ENCODE data around the gene EMP2.

Gene EMP2

GRCh38 chr16:10594312-10594950 lies 14.0 kb upstream of the EMP2 start:
- H3K4me3 ChIP-seq (ENCODE audit: low read depth in 1 of 2, low read length in 2 of 2): peak overlapping the region; percentile 1 to 10
- no peak overlapping the region for H3K27ac ChIP-seq (ENCODE audit: low read depth, low read length)
- H3K4me1 ChIP-seq (ENCODE audit: control insufficient read depth in 1 of 2, insufficient read depth in 2 of 2, low read length in 2 of 2): peaks cover 22 to 35% of the 10 kb centered on the region in 2 donors
- H3K9me3 ChIP-seq (ENCODE audit: control insufficient read depth in 1 of 2, low read length in 2 of 2): no peaks in the 10 kb centered on the region
- no peaks in the 10 kb centered on the region for H3K27me3 ChIP-seq (ENCODE audit: control insufficient read depth in 1 of 2, insufficient read depth in 2 of 2, low read length in 2 of 2)
- no peaks in the 10 kb centered on the region for H3K36me3 ChIP-seq (ENCODE audit: control insufficient read depth in 1 of 2, insufficient read depth in 2 of 2, low read length in 2 of 2)
- no peak overlapping the region for H3K9ac ChIP-seq (ENCODE audit: low read depth in 1 of 2, low read length in 2 of 2)

GRCh38 chr16:10592611-10593010 lies 12.2 kb upstream of the EMP2 start:
- Histone ChIP-seq H3K4me3 (ENCODE audit: low read depth in 1 of 2, low read length in 2 of 2) (no peak overlapping the region), H3K9ac (ENCODE audit: low read depth in 1 of 2, low read length in 2 of 2) (no peak overlapping the region), H3K27me3 (ENCODE audit: control insufficient read depth in 1 of 2, insufficient read depth in 2 of 2, low read length in 2 of 2) (no peaks in the 10 kb centered on the region), H3K9me3 (ENCODE audit: control insufficient read depth in 1 of 2, low read length in 2 of 2) (no peaks in the 10 kb centered on the region), H3K36me3 (ENCODE audit: control insufficient read depth in 1 of 2, insufficient read depth in 2 of 2, low read length in 2 of 2) (no peaks in the 10 kb centered on the region), H3K4me1 (ENCODE audit: control insufficient read depth in 1 of 2, insufficient read depth in 2 of 2, low read length in 2 of 2) (peaks cover 20 to 24% of the 10 kb centered on the region in 2 donors), H3K27ac (ENCODE audit: low read depth, low read length) (no peak overlapping the region)

- Histone ChIP-seq H3K27me3 (ENCODE audit: control insufficient read depth in 1 of 2, insufficient read depth in 2 of 2, low read length in 2 of 2) (no peaks in the 10 kb centered on the region), H3K9me3 (ENCODE audit: control insufficient read depth in 1 of 2, low read length in 2 of 2) (no peaks in the 10 kb centered on the region), H3K27ac (ENCODE audit: low read depth, low read length) (no peak overlapping the region), H3K4me3 (ENCODE audit: low read depth in 1 of 2, low read length in 2 of 2) (no peak overlapping the region), H3K36me3 (ENCODE audit: control insufficient read depth in 1 of 2, insufficient read depth in 2 of 2, low read length in 2 of 2) (no peaks in the 10 kb centered on the region), H3K4me1 (ENCODE audit: control insufficient read depth in 1 of 2, insufficient read depth in 2 of 2, low read length in 2 of 2) (peaks cover 7 to 8% of the 10 kb centered on the region in 2 donors), H3K9ac (ENCODE audit: low read depth in 1 of 2, low read length in 2 of 2) (no peak overlapping the region)
These were observed 9.9 kb upstream of the EMP2 start for GRCh38 chr16:10590342-10590741.

GRCh38 chr16:10589109-10589508 lies 8.7 kb upstream of the EMP2 start:
- H3K4me1 ChIP-seq (ENCODE audit: control insufficient read depth in 1 of 2, insufficient read depth in 2 of 2, low read length in 2 of 2): no peaks in the 10 kb centered on the region
- no peaks in the 10 kb centered on the region for H3K36me3 ChIP-seq (ENCODE audit: control insufficient read depth in 1 of 2, insufficient read depth in 2 of 2, low read length in 2 of 2)
- no peak overlapping the region for H3K4me3 ChIP-seq (ENCODE audit: low read depth in 1 of 2, low read length in 2 of 2)
- H3K27ac ChIP-seq (ENCODE audit: low read depth, low read length): no peak overlapping the region
- H3K9me3 ChIP-seq (ENCODE audit: control insufficient read depth in 1 of 2, low read length in 2 of 2): no peaks in the 10 kb centered on the region
- no peak overlapping the region for H3K9ac ChIP-seq (ENCODE audit: low read depth in 1 of 2, low read length in 2 of 2)
- H3K27me3 ChIP-seq (ENCODE audit: control insufficient read depth in 1 of 2, insufficient read depth in 2 of 2, low read length in 2 of 2): no peaks in the 10 kb centered on the region

- H3K27me3 ChIP-seq (ENCODE audit: control insufficient read depth in 1 of 2, insufficient read depth in 2 of 2, low read length in 2 of 2): no peaks in the 10 kb centered on the region
- no peaks in the 10 kb centered on the region for H3K4me1 ChIP-seq (ENCODE audit: control insufficient read depth in 1 of 2, insufficient read depth in 2 of 2, low read length in 2 of 2)
- H3K9me3 ChIP-seq (ENCODE audit: control insufficient read depth in 1 of 2, low read length in 2 of 2): no peaks in the 10 kb centered on the region
- no peak overlapping the region for H3K4me3 ChIP-seq (ENCODE audit: low read depth in 1 of 2, low read length in 2 of 2)
- H3K9ac ChIP-seq (ENCODE audit: low read depth in 1 of 2, low read length in 2 of 2): no peak overlapping the region
- no peak overlapping the region for H3K27ac ChIP-seq (ENCODE audit: low read depth, low read length)
- H3K36me3 ChIP-seq (ENCODE audit: control insufficient read depth in 1 of 2, insufficient read depth in 2 of 2, low read length in 2 of 2): no peaks in the 10 kb centered on the region
These were observed 7.2 kb upstream of the EMP2 start for GRCh38 chr16:10587622-10588021.

GRCh38 chr16:10584981-10585438 lies 4.6 kb upstream of the EMP2 start:
- H3K9ac ChIP-seq (ENCODE audit: low read depth in 1 of 2, low read length in 2 of 2): no peak overlapping the region
- H3K4me1 ChIP-seq (ENCODE audit: control insufficient read depth in 1 of 2, insufficient read depth in 2 of 2, low read length in 2 of 2): peaks cover 0 to 4% of the 10 kb centered on the region in 2 donors
- no peaks in the 10 kb centered on the region for H3K9me3 ChIP-seq (ENCODE audit: control insufficient read depth in 1 of 2, low read length in 2 of 2)
- no peak overlapping the region for H3K4me3 ChIP-seq (ENCODE audit: low read depth in 1 of 2, low read length in 2 of 2)
- H3K27me3 ChIP-seq (ENCODE audit: control insufficient read depth in 1 of 2, insufficient read depth in 2 of 2, low read length in 2 of 2): no peaks in the 10 kb centered on the region
- no peaks in the 10 kb centered on the region for H3K36me3 ChIP-seq (ENCODE audit: control insufficient read depth in 1 of 2, insufficient read depth in 2 of 2, low read length in 2 of 2)
- H3K27ac ChIP-seq (ENCODE audit: low read depth, low read length): no peak overlapping the region

GRCh38 chr16:10583269-10583668 lies 2.9 kb upstream of the EMP2 start:
- Histone ChIP-seq H3K27ac (ENCODE audit: low read depth, low read length) (no peak overlapping the region), H3K9ac (ENCODE audit: low read depth in 1 of 2, low read length in 2 of 2) (no peak overlapping the region), H3K27me3 (ENCODE audit: control insufficient read depth in 1 of 2, insufficient read depth in 2 of 2, low read length in 2 of 2) (no peaks in the 10 kb centered on the region), H3K4me3 (ENCODE audit: low read depth in 1 of 2, low read length in 2 of 2) (no peak overlapping the region), H3K4me1 (ENCODE audit: control insufficient read depth in 1 of 2, insufficient read depth in 2 of 2, low read length in 2 of 2) (peaks cover 13 to 15% of the 10 kb centered on the region in 2 donors), H3K36me3 (ENCODE audit: control insufficient read depth in 1 of 2, insufficient read depth in 2 of 2, low read length in 2 of 2) (no peaks in the 10 kb centered on the region), H3K9me3 (ENCODE audit: control insufficient read depth in 1 of 2, low read length in 2 of 2) (no peaks in the 10 kb centered on the region)

GRCh38 chr16:10581507-10581906 lies 1.1 kb upstream of the EMP2 start:
- no peak overlapping the region for H3K27ac ChIP-seq (ENCODE audit: low read depth, low read length)
- H3K9me3 ChIP-seq (ENCODE audit: control insufficient read depth in 1 of 2, low read length in 2 of 2): no peaks in the 10 kb centered on the region
- peaks cover 27 to 29% of the 10 kb centered on the region in 2 donors for H3K4me1 ChIP-seq (ENCODE audit: control insufficient read depth in 1 of 2, insufficient read depth in 2 of 2, low read length in 2 of 2)
- no peaks in the 10 kb centered on the region for H3K27me3 ChIP-seq (ENCODE audit: control insufficient read depth in 1 of 2, insufficient read depth in 2 of 2, low read length in 2 of 2)
- H3K4me3 ChIP-seq (ENCODE audit: low read depth in 1 of 2, low read length in 2 of 2): no peak overlapping the region
- H3K36me3 ChIP-seq (ENCODE audit: control insufficient read depth in 1 of 2, insufficient read depth in 2 of 2, low read length in 2 of 2): no peaks in the 10 kb centered on the region
- no peak overlapping the region for H3K9ac ChIP-seq (ENCODE audit: low read depth in 1 of 2, low read length in 2 of 2)

GRCh38 chr16:10580883-10581247 lies 467 bp upstream of the EMP2 start:
- Histone ChIP-seq H3K4me3 (ENCODE audit: low read depth in 1 of 2, low read length in 2 of 2) (peak overlapping the region; percentile 68 to 82), H3K9me3 (ENCODE audit: control insufficient read depth in 1 of 2, low read length in 2 of 2) (no peaks in the 10 kb centered on the region), H3K4me1 (ENCODE audit: control insufficient read depth in 1 of 2, insufficient read depth in 2 of 2, low read length in 2 of 2) (peaks cover 27 to 29% of the 10 kb centered on the region in 2 donors), H3K36me3 (ENCODE audit: control insufficient read depth in 1 of 2, insufficient read depth in 2 of 2, low read length in 2 of 2) (no peaks in the 10 kb centered on the region), H3K9ac (ENCODE audit: low read depth in 1 of 2, low read length in 2 of 2) (peak overlapping the region; percentile 78 to 95), H3K27ac (ENCODE audit: low read depth, low read length) (peak overlapping the region; percentile 49), H3K27me3 (ENCODE audit: control insufficient read depth in 1 of 2, insufficient read depth in 2 of 2, low read length in 2 of 2) (no peaks in the 10 kb centered on the region)

- no peaks in the 10 kb centered on the region for H3K27me3 ChIP-seq (ENCODE audit: control insufficient read depth in 1 of 2, insufficient read depth in 2 of 2, low read length in 2 of 2)
- H3K9ac ChIP-seq (ENCODE audit: low read depth in 1 of 2, low read length in 2 of 2): peak overlapping the region; percentile 78 to 95
- H3K27ac ChIP-seq (ENCODE audit: low read depth, low read length): peak overlapping the region; percentile 87
- peaks cover 27 to 29% of the 10 kb centered on the region in 2 donors for H3K4me1 ChIP-seq (ENCODE audit: control insufficient read depth in 1 of 2, insufficient read depth in 2 of 2, low read length in 2 of 2)
- H3K4me3 ChIP-seq (ENCODE audit: low read depth in 1 of 2, low read length in 2 of 2): peak overlapping the region; percentile 68 to 82
- H3K36me3 ChIP-seq (ENCODE audit: control insufficient read depth in 1 of 2, insufficient read depth in 2 of 2, low read length in 2 of 2): no peaks in the 10 kb centered on the region
- no peaks in the 10 kb centered on the region for H3K9me3 ChIP-seq (ENCODE audit: control insufficient read depth in 1 of 2, low read length in 2 of 2)
These were observed 828 bp downstream of the EMP2 start for GRCh38 chr16:10579575-10579964.

All from duodenal mucosa (tissue), 2 donors.